ENCODE data around the gene NOPCHAP1.

The NOPCHAP1 gene

DNA sequence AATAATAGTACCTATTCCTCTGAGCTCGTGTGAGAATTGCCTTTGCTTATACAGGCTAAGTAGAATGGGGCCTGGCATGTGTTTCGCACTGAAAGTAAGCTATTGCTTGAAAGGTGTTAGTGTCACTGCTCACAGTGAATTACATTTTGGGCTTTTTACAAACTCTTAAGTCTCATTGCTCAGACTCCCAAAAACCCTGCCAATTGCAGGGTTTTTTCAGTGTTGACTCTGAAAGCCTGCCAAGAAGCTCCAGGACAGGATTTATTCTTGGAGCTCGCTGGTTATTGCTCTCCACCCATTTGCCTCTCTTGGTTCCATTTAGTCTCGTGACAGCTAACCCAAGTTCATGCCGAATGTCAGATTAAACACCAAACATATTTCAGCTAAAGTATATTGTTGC is 39.8 kb downstream of the NOPCHAP1 start:
- no peak for DNase-seq

- DNase-seq = no peak
Observed at GRCh38 chr12:105026411-105026810, 40.3 kb downstream of the NOPCHAP1 start.

DNA sequence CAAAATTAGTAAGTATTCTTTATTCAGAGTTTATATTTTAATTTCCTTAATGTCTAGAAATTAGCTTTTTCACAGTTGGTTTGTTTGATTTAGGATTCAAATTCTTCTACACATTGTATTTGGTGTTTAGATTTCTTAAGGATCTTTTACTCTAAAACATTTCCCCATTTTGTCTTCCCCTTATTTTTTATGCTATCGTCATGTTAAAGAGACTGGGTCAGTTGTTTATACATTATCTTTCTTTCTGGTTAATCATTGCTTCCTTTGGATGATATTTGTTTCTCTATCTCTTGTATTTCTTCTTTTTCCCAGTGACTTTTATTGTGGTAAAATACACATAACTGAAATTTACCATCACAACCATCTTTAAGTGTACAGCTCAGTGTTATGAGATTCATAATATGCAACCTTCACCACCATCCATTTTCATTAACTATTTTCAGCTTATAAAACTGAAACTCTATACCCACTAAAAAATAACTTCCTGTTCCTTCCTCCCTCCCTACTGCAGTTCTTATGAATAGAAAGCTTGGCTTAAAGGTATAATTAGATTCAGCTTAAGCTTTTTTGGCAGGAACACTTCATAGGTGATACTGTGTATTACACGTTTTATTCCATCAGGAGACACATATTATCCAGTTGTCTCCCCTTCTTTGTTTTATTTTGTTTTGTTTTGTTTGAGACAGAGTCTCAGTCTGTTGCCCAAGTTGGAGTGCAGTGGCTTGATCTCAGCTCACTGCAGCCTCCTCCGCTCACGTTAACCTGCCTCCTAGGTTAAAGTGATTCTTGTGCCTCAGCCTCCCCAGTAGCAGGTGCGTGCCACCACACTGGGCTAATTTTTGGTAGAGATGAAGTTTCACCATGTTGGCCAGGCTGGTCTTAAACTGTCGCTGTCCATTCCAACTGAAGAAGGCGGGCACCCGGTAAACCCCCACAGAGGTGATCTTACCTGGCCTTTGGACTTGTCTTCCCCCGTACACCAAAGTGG is 45.0 kb downstream of the NOPCHAP1 start:
- DNase-seq = no peak

GRCh38 chr12:105032703-105033357 is 46.7 kb downstream of the NOPCHAP1 start:
- DNase-seq = no peak

GRCh38 chr12:105033851-105034250 is 47.7 kb downstream of the NOPCHAP1 start:
- DNase-seq = no peak
